ENCODE results near the gene SPINK2. TPM values are rescaled to one million over a fixed set of nuclear protein-coding genes. Genes with fewer than 3 reads are reported as not detected.

SPINK2 gene
- total RNA-seq, 2 experiments from 2014 or later: 1.5 to 1.9 TPM

Other genes starting within 250 kb of the SPINK2 start
- 100 to 1,000 TPM; 177 to 208 TPM for gene HOPX, start 140.4 kb downstream of the SPINK2 start, total RNA-seq
- 10 to 100 TPM; 46.5 to 54.0 TPM for gene REST, start 86.2 kb upstream of the SPINK2 start, total RNA-seq
- gene NOA1, start 155.9 kb upstream of the SPINK2 start, total RNA-seq: 10 to 100 TPM; 23.0 to 25.8 TPM
- 100 to 1,000 TPM; 121 to 137 TPM for gene POLR2B, start 157.2 kb upstream of the SPINK2 start, total RNA-seq

All from activated CD8-positive, alpha-beta memory T cell treated with anti-CD3 and anti-CD28 coated beads, Interleukin-2, amount 10 ng/mL, durations not matched to agents 7 days and 5 days (primary cell).